HG03432 (cell line): ENCODE data around the gene NCOA4.
"Not testable (repeated sequence)": the region's sequence is repeated elsewhere in the genome, so short reads cannot be mapped to it uniquely, and the experiment has no call there.

Source experiments
- ATAC-seq: cut with Tn5 transposase; IDR thresholded peaks from one replicate; pipeline ENCODE4 v1.9.1; 2021; ENCODE audit warnings: mild to moderate bottlenecking, moderate library complexity; ENCODE audit not compliant: unreplicated experiment

Gene NCOA4

GRCh38 chr10:46030091-46030937, at the start of gene NCOA4:
Gene NCOA4, minus strand, starts transcription at chr10:46030623. Its CDS starts 13,943 bp downstream, at chr10:46016680.
- ATAC-seq, result peak; percentile 98

- ATAC-seq, result no peak
Measured at GRCh38 chr10:46079831-46080585, 49.6 kb upstream of the NCOA4 start.

GRCh38 chr10:46077731-46078413, 47.4 kb upstream of the NCOA4 start:
- ATAC-seq, result no peak

GRCh38 chr10:46077141-46077554, 46.7 kb upstream of the NCOA4 start:
- no peak for ATAC-seq

GRCh38 chr10:46075869-46076268, 45.4 kb upstream of the NCOA4 start:
- ATAC-seq, result no peak

GRCh38 chr10:46074196-46074946, 43.9 kb upstream of the NCOA4 start:
- ATAC-seq, result no peak

- ATAC-seq, result no peak
Measured at GRCh38 chr10:46073564-46073963, 43.1 kb upstream of the NCOA4 start.

GRCh38 chr10:46070749-46071148, 40.3 kb upstream of the NCOA4 start:
- ATAC-seq, result no peak

GRCh38 chr10:46069771-46070463, 39.5 kb upstream of the NCOA4 start:
- ATAC-seq, result no peak

GRCh38 chr10:46068905-46069304, 38.5 kb upstream of the NCOA4 start:
- no peak for ATAC-seq

GRCh38 chr10:46068117-46068516, 37.7 kb upstream of the NCOA4 start:
- no peak for ATAC-seq

- no peak for ATAC-seq
Measured at GRCh38 chr10:46064269-46064817, 33.9 kb upstream of the NCOA4 start.

- no peak for ATAC-seq
Measured at GRCh38 chr10:46062723-46063428, 32.5 kb upstream of the NCOA4 start.

- no peak for ATAC-seq
Measured at GRCh38 chr10:46060706-46061105, 30.3 kb upstream of the NCOA4 start.

- ATAC-seq, result not testable (repeated sequence)
Measured at GRCh38 chr10:46057927-46058326, 27.5 kb upstream of the NCOA4 start.

- ATAC-seq, result no peak
Measured at GRCh38 chr10:46057038-46057437, 26.6 kb upstream of the NCOA4 start.

- no peak for ATAC-seq
Measured at GRCh38 chr10:46055771-46056170, 25.3 kb upstream of the NCOA4 start.

- ATAC-seq, result no peak
Measured at GRCh38 chr10:46053534-46054434, 23.4 kb upstream of the NCOA4 start.
